NT2/D1 (cell line): Measurements from ENCODE around the gene EML4.

Experiments
- YY1 ChIP-seq: IDR thresholded peaks from 2 replicates; pipeline ENCODE4 v1.6.1; 2011; ENCODE audit not compliant: insufficient read length, insufficient read depth
- ZNF274 ChIP-seq: IDR thresholded peaks from 2 replicates; pipeline ENCODE4 v1.6.1; 2011; ENCODE audit warnings: mild to moderate bottlenecking, low read depth, low read length

- no peak for TF ChIP-seq YY1
- TF ChIP-seq ZNF274 = no peak
These were observed 50.0 kb downstream of the EML4 start for GRCh38 chr2:42219160-42219559.
